Measurements from ENCODE around the gene HS1BP3. TPM values are rescaled to one million over a fixed set of nuclear protein-coding genes. Genes with fewer than 3 reads are reported as not detected.
A peak's percentile ranks its signal among the peaks of the same experiment; 100 is the strongest.

The HS1BP3 gene
- total and polyA plus RNA-seq, 2 of the 13 experiments (the other 11 are each of a cell fraction or from before 2014, with no cell fraction given), result 15.2 to 22.0 TPM

DNA sequence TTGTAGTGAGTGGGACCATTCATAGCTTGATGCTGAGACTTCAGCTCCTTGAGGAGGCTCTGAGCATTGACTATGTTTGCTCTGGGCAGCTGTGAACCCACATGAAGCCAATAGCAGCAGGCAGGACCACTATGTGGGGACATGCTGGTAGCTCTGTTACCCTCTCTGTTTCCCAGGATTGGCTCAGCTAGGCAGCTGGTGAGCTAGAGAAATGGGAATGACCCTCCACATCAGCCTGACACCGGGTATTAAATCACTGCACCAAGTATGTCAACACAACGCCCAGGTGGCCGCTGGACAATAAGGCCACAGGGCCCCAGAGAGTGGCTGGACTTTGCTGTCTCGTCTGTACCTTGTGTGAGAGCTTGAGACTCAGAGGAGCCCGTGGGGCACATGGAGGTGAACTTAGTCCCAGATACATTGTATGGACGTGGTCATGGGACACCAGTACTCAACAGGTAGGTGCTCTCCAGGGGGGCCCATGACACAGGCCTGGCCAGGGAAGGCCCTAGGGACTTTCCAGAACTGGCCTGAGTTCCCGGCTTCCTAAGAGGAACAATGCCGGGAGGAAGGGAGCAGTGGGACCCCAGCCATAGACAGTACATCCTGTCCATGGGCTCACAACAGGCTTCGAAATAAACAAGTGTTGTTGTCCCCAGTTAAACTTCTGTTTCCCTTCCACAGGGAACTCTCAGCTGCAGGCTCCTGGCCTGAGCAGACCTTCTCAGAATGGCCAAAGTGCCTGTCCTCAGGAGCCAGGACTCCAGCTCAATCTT is 35.2 kb downstream of the HS1BP3 start (continued):
- TF ChIP-seq, protein P1, sequence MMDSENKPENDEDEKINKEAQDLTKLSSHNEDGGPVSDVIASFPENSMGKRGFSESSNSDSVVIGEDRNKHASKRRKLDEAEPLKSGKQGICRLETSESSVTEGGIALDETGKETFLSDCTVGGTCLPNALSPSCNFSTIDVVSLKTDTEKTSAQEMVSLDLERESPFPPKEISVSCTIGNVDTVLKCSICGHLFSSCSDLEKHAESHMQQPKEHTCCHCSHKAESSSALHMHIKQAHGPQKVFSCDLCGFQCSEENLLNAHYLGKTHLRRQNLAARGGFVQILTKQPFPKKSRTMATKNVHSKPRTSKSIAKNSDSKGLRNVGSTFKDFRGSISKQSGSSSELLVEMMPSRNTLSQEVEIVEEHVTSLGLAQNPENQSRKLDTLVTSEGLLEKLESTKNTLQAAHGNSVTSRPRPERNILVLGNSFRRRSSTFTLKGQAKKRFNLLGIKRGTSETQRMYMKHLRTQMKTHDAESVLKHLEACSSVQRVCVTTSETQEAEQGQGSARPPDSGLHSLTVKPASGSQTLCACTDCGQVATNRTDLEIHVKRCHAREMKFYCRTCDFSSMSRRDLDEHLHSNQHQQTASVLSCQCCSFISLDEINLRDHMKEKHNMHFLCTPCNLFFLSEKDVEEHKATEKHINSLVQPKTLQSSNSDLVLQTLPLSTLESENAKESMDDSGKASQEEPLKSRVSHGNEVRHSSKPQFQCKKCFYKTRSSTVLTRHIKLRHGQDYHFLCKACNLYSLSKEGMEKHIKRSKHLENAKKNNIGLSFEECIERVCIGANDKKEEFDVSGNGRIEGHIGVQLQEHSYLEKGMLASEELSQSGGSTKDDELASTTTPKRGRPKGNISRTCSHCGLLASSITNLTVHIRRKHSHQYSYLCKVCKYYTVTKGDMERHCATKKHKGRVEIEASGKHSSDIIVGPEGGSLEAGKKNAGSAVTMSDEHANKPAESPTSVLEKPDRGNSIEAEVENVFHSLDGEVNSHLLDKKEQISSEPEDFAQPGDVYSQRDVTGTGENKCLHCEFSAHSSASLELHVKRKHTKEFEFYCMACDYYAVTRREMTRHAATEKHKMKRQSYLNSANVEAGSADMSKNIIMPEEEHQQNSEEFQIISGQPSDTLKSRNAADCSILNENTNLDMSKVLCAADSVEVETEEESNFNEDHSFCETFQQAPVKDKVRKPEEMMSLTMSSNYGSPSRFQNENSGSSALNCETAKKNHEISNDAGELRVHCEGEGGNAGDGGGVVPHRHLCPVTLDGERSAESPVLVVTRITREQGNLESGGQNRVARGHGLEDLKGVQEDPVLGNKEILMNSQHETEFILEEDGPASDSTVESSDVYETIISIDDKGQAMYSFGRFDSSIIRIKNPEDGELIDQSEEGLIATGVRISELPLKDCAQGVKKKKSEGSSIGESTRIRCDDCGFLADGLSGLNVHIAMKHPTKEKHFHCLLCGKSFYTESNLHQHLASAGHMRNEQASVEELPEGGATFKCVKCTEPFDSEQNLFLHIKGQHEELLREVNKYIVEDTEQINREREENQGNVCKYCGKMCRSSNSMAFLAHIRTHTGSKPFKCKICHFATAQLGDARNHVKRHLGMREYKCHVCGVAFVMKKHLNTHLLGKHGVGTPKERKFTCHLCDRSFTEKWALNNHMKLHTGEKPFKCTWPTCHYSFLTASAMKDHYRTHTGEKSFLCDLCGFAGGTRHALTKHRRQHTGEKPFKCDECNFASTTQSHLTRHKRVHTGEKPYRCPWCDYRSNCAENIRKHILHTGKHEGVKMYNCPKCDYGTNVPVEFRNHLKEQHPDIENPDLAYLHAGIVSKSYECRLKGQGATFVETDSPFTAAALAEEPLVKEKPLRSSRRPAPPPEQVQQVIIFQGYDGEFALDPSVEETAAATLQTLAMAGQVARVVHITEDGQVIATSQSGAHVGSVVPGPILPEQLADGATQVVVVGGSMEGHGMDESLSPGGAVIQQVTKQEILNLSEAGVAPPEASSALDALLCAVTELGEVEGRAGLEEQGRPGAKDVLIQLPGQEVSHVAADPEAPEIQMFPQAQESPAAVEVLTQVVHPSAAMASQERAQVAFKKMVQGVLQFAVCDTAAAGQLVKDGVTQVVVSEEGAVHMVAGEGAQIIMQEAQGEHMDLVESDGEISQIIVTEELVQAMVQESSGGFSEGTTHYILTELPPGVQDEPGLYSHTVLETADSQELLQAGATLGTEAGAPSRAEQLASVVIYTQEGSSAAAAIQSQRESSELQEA (CRISPR knock-in tag; IDR thresholded peaks at IDR 0.05; ENCODE audit: not compliant biosample characterization), result peak; percentile 82
- TF ChIP-seq ZNF619 (CRISPR knock-in tag; IDR thresholded peaks at IDR 0.05) (0 out of 2 replicates have a peak, but pooled peaks have one; percentile 19), TBX3 (IDR thresholded peaks at IDR 0.05; ENCODE audit: borderline replicate concordance) (no peak), ZNF274 (CRISPR knock-in tag; IDR thresholded peaks at IDR 0.05) (peak; percentile 58; the same call in 1 of the 2 replicates), ZNF33B (CRISPR knock-in tag; IDR thresholded peaks at IDR 0.05) (0 out of 2 replicates have a peak, but pooled peaks have one; percentile 21), PITX1 (CRISPR knock-in tag; IDR thresholded peaks at IDR 0.05) (0 out of 2 replicates have a peak, but pooled peaks have one; percentile 41), KDM1A (CRISPR knock-in tag; IDR thresholded peaks at IDR 0.05) (peak; percentile 59; the same call in 1 of the 2 replicates), ZNF235 (CRISPR knock-in tag; IDR thresholded peaks at IDR 0.05; ENCODE audit: borderline replicate concordance) (0 out of 2 replicates have a peak, but pooled peaks have one; percentile 65), BORCS8-MEF2B (CRISPR knock-in tag; IDR thresholded peaks at IDR 0.05) (no peak), ZNF317 (CRISPR knock-in tag; IDR thresholded peaks at IDR 0.05) (peak; percentile 51; the same call in 1 of the 2 replicates), ZNF383 (CRISPR knock-in tag; IDR thresholded peaks at IDR 0.05; ENCODE audit: borderline replicate concordance) (no peak), SAP130 (CRISPR knock-in tag; IDR thresholded peaks at IDR 0.05; ENCODE audit: low read depth) (peak; percentile 46; the same call in 1 of the 2 replicates), SMAD9 (CRISPR knock-in tag; IDR thresholded peaks at IDR 0.05) (0 out of 2 replicates have a peak, but pooled peaks have one; percentile 66), SPEN (CRISPR knock-in tag; IDR thresholded peaks at IDR 0.05; ENCODE audit: low read depth) (0 out of 2 replicates have a peak, but pooled peaks have one; percentile 52), ZNF501 (CRISPR knock-in tag; IDR thresholded peaks at IDR 0.05) (no peak)
- TF ChIP-seq, protein P2, sequence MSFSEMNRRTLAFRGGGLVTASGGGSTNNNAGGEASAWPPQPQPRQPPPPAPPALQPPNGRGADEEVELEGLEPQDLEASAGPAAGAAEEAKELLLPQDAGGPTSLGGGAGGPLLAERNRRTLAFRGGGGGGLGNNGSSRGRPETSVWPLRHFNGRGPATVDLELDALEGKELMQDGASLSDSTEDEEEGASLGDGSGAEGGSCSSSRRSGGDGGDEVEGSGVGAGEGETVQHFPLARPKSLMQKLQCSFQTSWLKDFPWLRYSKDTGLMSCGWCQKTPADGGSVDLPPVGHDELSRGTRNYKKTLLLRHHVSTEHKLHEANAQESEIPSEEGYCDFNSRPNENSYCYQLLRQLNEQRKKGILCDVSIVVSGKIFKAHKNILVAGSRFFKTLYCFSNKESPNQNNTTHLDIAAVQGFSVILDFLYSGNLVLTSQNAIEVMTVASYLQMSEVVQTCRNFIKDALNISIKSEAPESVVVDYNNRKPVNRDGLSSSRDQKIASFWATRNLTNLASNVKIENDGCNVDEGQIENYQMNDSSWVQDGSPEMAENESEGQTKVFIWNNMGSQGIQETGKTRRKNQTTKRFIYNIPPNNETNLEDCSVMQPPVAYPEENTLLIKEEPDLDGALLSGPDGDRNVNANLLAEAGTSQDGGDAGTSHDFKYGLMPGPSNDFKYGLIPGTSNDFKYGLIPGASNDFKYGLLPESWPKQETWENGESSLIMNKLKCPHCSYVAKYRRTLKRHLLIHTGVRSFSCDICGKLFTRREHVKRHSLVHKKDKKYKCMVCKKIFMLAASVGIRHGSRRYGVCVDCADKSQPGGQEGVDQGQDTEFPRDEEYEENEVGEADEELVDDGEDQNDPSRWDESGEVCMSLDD (CRISPR knock-in tag; IDR thresholded peaks at IDR 0.05; ENCODE audit: borderline replicate concordance), result no peak
- TF ChIP-seq, protein P3, sequence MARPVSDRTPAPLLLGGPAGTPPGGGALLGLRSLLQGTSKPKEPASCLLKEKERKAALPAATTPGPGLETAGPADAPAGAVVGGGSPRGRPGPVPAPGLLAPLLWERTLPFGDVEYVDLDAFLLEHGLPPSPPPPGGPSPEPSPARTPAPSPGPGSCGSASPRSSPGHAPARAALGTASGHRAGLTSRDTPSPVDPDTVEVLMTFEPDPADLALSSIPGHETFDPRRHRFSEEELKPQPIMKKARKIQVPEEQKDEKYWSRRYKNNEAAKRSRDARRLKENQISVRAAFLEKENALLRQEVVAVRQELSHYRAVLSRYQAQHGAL (CRISPR knock-in tag; IDR thresholded peaks at IDR 0.05; ENCODE audit: not compliant biosample characterization), result no peak

All from HepG2 (cell line).